Nasal cavity respiratory epithelium epithelial cell of viscerocranial mucosa (primary cell): Measurements from ENCODE around the gene ADAMTS7. TPM values are rescaled to one million over a fixed set of nuclear protein-coding genes. Genes with fewer than 3 reads are reported as not detected.

Experiments used
- total RNA-seq: library from RNA; depleted of rRNA; stranded (reverse); fragments of >200 nt; gene quantifications from 2 replicates; pipeline ENCODE4 v1.2.3, GENCODE V29; 2014

ADAMTS7 gene, protein sequence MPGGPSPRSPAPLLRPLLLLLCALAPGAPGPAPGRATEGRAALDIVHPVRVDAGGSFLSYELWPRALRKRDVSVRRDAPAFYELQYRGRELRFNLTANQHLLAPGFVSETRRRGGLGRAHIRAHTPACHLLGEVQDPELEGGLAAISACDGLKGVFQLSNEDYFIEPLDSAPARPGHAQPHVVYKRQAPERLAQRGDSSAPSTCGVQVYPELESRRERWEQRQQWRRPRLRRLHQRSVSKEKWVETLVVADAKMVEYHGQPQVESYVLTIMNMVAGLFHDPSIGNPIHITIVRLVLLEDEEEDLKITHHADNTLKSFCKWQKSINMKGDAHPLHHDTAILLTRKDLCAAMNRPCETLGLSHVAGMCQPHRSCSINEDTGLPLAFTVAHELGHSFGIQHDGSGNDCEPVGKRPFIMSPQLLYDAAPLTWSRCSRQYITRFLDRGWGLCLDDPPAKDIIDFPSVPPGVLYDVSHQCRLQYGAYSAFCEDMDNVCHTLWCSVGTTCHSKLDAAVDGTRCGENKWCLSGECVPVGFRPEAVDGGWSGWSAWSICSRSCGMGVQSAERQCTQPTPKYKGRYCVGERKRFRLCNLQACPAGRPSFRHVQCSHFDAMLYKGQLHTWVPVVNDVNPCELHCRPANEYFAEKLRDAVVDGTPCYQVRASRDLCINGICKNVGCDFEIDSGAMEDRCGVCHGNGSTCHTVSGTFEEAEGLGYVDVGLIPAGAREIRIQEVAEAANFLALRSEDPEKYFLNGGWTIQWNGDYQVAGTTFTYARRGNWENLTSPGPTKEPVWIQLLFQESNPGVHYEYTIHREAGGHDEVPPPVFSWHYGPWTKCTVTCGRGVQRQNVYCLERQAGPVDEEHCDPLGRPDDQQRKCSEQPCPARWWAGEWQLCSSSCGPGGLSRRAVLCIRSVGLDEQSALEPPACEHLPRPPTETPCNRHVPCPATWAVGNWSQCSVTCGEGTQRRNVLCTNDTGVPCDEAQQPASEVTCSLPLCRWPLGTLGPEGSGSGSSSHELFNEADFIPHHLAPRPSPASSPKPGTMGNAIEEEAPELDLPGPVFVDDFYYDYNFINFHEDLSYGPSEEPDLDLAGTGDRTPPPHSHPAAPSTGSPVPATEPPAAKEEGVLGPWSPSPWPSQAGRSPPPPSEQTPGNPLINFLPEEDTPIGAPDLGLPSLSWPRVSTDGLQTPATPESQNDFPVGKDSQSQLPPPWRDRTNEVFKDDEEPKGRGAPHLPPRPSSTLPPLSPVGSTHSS (N-terminal part only)
- 0.34 and 5.0 TPM in 2 replicates for total RNA-seq

GRCh38 chr15:78811124-78811824 lies at the start of gene ADAMTS7:
Gene ADAMTS7 (minus strand): TSS chr15:78811464. CDS start chr15:78811220, 244 bp downstream.

Other genes with a start within 250 kb of the ADAMTS7 start
- gene CHRNA5, start 245.9 kb downstream of the ADAMTS7 start, total RNA-seq = 1.9 and 2.1 TPM in 2 replicates
- gene CHRNA3, start 190.5 kb downstream of the ADAMTS7 start, total RNA-seq = not detected in 2 replicates
- under 0.01 and 0.21 TPM in 2 replicates for gene CHRNB4, start 170.3 kb downstream of the ADAMTS7 start, total RNA-seq
- gene MORF4L1, start 61.4 kb upstream of the ADAMTS7 start, total RNA-seq = 276 and 301 TPM in 2 replicates
- gene CTSH, start 133.6 kb upstream of the ADAMTS7 start, total RNA-seq = 28.0 and 346 TPM in 2 replicates